A673 (cell line): ENCODE data around the gene MRPL24. TPM values are rescaled to one million over a fixed set of nuclear protein-coding genes. Genes with fewer than 3 reads are reported as not detected.

Experiments
- BruUV-seq: library from RNA; stranded (reverse); fragments of 400-500 nt; replicated peaks from 2 replicates; lab custom pipeline; 2021; lab: Mats Ljungman, UMichigan
- CTCF ChIA-PET: fragments of 300-600 bp; sonication (Branson Sonifier 250); formaldehyde crosslinking; loops from one replicate; lab custom pipeline; 2022; ENCODE audit warnings: antibody characterized with exemption; lab: Charles Lee
- POLR2A ChIA-PET: fragments of 300-600 bp; sonication (Branson Sonifier 250); formaldehyde crosslinking; loops from one replicate; lab custom pipeline; 2022; ENCODE audit warnings: antibody characterized with exemption; ENCODE audit not compliant: low non-redundant PET; lab: Charles Lee
- DNase-seq: peaks from one replicate; pipeline ENCODE4 v3.0.0-alpha.2; 2015; ENCODE audit warnings: low spot score
- H3K27ac ChIP-seq: fragments of 200-600 bp; sonication (generic); 2 replicates; pipeline ENCODE4 v1.5.1; 2016; ENCODE audit warnings: mixed run types, low read depth, mild to moderate bottlenecking, mixed read lengths, antibody characterized with exemption, low read length; ENCODE audit not compliant: poor library complexity, severe bottlenecking
- H3K27me3 ChIP-seq: fragments of 200-600 bp; sonication (generic); replicated peaks from 2 replicates; pipeline ENCODE4 v1.6.1; 2017; ENCODE audit warnings: mixed run types, low read depth, mild to moderate bottlenecking, mixed read lengths, antibody characterized with exemption, low read length; ENCODE audit not compliant: insufficient read depth, poor library complexity
- H3K36me3 ChIP-seq: fragments of 200-600 bp; sonication (generic); 2 replicates; pipeline ENCODE4 v1.6.1; 2016; ENCODE audit warnings: mixed run types, mild to moderate bottlenecking, mixed read lengths, antibody characterized with exemption, low read length; ENCODE audit not compliant: insufficient read depth, poor library complexity, severe bottlenecking
- H3K4me1 ChIP-seq: fragments of 200-600 bp; sonication (generic); 2 replicates; pipeline ENCODE4 v1.6.1; 2017; ENCODE audit warnings: mixed run types, mild to moderate bottlenecking, mixed read lengths, antibody characterized with exemption, low read length; ENCODE audit not compliant: insufficient read depth, poor library complexity, severe bottlenecking
- H3K4me3 ChIP-seq: fragments of 200-600 bp; sonication (generic); 2 replicates; pipeline ENCODE4 v1.5.1; 2016; ENCODE audit warnings: low read depth, mixed run types, mild to moderate bottlenecking, mixed read lengths, low read length; ENCODE audit not compliant: poor library complexity, severe bottlenecking
- H3K9me3 ChIP-seq: fragments of 200-600 bp; sonication (generic); 2 replicates; pipeline ENCODE4 v1.6.1; 2016; ENCODE audit warnings: mixed run types, low read depth, mild to moderate bottlenecking, mixed read lengths, antibody characterized with exemption, low read length; ENCODE audit not compliant: poor library complexity, severe bottlenecking
- CTCF ChIP-seq: fragments of 300-800, 200-600 bp; sonication (generic); conservative IDR thresholded peaks from 2 replicates; pipeline ENCODE4 v1.5.1; 2017; ENCODE audit warnings: low read depth, mild to moderate bottlenecking, antibody characterized with exemption, low read length, moderate library complexity, mixed read lengths
- EZH2 ChIP-seq: fragments of 200-600 bp; sonication (generic); IDR thresholded peaks from 2 replicates; pipeline ENCODE4 v1.6.1; 2017; ENCODE audit warnings: borderline replicate concordance, low read depth, mild to moderate bottlenecking, mixed read lengths, antibody characterized with exemption, low read length; ENCODE audit not compliant: poor library complexity, severe bottlenecking
- intact Hi-C: fragments of 100-400 bp; cut with micrococcal nuclease; formaldehyde crosslinking; loops from one replicate; pipeline ENCODE4 v1.10.0; 2022; ENCODE audit not compliant: unreplicated experiment
- total RNA-seq: library from RNA; stranded (reverse); gene quantifications from 2 replicates; pipeline ENCODE4 v1.2.3, GENCODE V29; 2021

The MRPL24 gene
- total RNA-seq, 1 experiment from 2014 or later = 85.7 TPM

DNA sequence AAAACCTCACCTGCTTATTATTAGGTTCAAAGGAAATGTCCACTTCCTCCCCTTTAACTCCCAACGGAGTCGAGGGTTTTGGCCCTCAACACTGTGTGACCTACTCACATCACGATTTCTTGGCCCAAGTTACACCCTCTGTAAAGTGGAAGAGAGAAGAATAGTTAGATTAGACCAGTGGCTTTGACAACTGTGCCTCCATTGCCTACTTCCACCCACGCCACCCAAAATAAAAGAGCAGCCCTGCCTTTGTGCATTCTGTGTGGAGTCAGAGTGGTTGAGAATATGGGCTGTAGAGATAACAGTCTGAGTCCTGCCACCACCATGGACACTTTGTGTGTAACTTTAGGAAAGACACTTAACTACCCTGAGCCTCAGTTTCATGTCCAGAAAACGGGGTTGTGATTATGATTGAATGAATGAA lies 14.7 kb upstream of the MRPL24 start:
- Histone ChIP-seq H3K27me3 (no peaks in the 10 kb centered on the region), H3K4me3 (no peak overlapping the region), H3K9me3 (no peaks in the 10 kb centered on the region), H3K27ac (no peak overlapping the region), H3K4me1 (peaks cover 5% of the 10 kb centered on the region), H3K36me3 (no peaks in the 10 kb centered on the region)
- no TSS peak for BruUV-seq
- POLR2A ChIA-PET = no interaction called here
- TF ChIP-seq EZH2 (no peak), CTCF (no peak)
- intact Hi-C loops = no loop called here
- CTCF ChIA-PET = no interaction called here
- no peak for DNase-seq

GRCh38 chr1:156754219-156754618 lies 13.3 kb upstream of the MRPL24 start:
- Histone ChIP-seq H3K27me3 (no peaks in the 10 kb centered on the region), H3K4me3 (no peak overlapping the region), H3K9me3 (no peaks in the 10 kb centered on the region), H3K27ac (no peak overlapping the region), H3K4me1 (peaks cover 9% of the 10 kb centered on the region), H3K36me3 (no peaks in the 10 kb centered on the region)
- ChIA-PET CTCF (no interaction called here), POLR2A (no interaction called here)
- no peak for DNase-seq
- TF ChIP-seq EZH2 = no peak
- TF ChIP-seq CTCF = no peak
- intact Hi-C loops = no loop called here
- BruUV-seq = TSS peak; percentile 8

DNA sequence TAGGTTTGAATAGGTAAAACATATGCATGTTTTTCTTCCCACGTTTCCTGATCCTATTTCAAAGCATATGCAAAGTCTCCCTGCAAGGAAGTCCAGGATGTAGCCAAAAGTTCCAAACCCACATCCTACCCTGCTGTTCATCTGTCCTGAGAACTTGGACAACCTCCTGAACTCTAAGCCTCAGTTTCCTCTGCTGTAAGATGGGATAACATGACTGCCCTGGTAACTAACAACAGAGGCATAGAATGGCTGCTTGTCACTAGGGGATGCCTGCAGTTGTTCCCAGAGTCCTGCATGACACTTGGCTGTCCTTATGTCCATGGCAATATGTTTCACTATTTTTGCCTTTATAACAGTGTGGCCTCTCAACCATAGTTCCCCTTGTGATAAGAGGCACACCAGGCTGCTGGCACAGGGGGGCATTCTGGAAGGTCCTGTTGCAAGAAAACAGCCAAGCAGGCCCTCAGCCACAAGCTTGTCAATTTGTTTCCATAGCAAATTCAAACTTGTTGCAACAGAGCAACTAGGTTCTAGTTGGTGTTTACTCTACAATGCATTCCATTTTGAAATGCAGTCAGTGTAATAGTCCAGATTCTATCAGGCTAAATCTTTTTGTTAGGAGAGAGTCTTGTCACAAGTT lies 12.1 kb upstream of the MRPL24 start:
- TSS peak; percentile 62 for BruUV-seq
- H3K9me3 ChIP-seq = no peaks in the 10 kb centered on the region
- TF ChIP-seq CTCF (no peak), EZH2 (no peak)
- POLR2A ChIA-PET = interaction anchor here (0.8 kb wide), 1 partner anchor 15 kb away, joined by 3 read pairs; the partner anchor contains the start of gene PRCC
- CTCF ChIA-PET = interaction anchor here (0.6 kb wide), 1 partner anchor 55 kb away, joined by 3 read pairs; no protein-coding TSS in a partner anchor
- H3K27ac ChIP-seq = peak overlapping the region; percentile 98
- DNase-seq = no peak
- H3K27me3 ChIP-seq = no peaks in the 10 kb centered on the region
- H3K4me3 ChIP-seq = peak overlapping the region; percentile 92
- H3K4me1 ChIP-seq = peaks cover 21% of the 10 kb centered on the region
- no peaks in the 10 kb centered on the region for H3K36me3 ChIP-seq
- intact Hi-C loops = no loop called here
